Daoy (cell line): ENCODE measurements around the gene CRYBA2. TPM values are rescaled to one million over a fixed set of nuclear protein-coding genes. Genes with fewer than 3 reads are reported as not detected.
A peak's percentile ranks its signal among the peaks of the same experiment; 100 is the strongest.

Experiments used
- DNase-seq: peaks from one replicate; pipeline ENCODE4 v3.0.0-alpha.2; 2015; ENCODE audit warnings: low read depth
- total RNA-seq: library from RNA; depleted of rRNA; stranded (reverse); fragments of >200 nt; shearing (Covaris generic); gene quantifications from 2 replicates; pipeline ENCODE4 v1.2.3, GENCODE V29; 2014

The CRYBA2 gene
- total RNA-seq, 1 experiment from 2014 or later: 2.2 TPM

GRCh38 chr2:218999021-218999880, 6.0 kb upstream of the CRYBA2 start:
- DNase-seq: no peak

GRCh38 chr2:218998414-218999002, 5.3 kb upstream of the CRYBA2 start:
- DNase-seq: no peak

- DNase-seq: no peak
These were observed 4.5 kb upstream of the CRYBA2 start for GRCh38 chr2:218997731-218998130.

GRCh38 chr2:218996937-218997336, 3.7 kb upstream of the CRYBA2 start:
- no peak for DNase-seq

GRCh38 chr2:218995972-218996711, 2.9 kb upstream of the CRYBA2 start:
- DNase-seq: peak; percentile 87

- DNase-seq: no peak
These were observed 2.3 kb upstream of the CRYBA2 start for GRCh38 chr2:218995561-218995960.

- peak; percentile 50 for DNase-seq
These were observed 398 bp downstream of the CRYBA2 start for GRCh38 chr2:218992703-218993344.

GRCh38 chr2:218992196-218992595, 1.0 kb downstream of the CRYBA2 start:
- DNase-seq: no peak

- DNase-seq: no peak
These were observed 1.5 kb downstream of the CRYBA2 start for GRCh38 chr2:218991674-218992168.

- DNase-seq: no peak
These were observed 2.6 kb downstream of the CRYBA2 start for GRCh38 chr2:218990612-218991011.

- DNase-seq: no peak
These were observed 3.2 kb downstream of the CRYBA2 start for GRCh38 chr2:218990052-218990451.

GRCh38 chr2:218988650-218989049, 4.6 kb downstream of the CRYBA2 start:
- no peak for DNase-seq

- no peak for DNase-seq
These were observed 5.1 kb downstream of the CRYBA2 start for GRCh38 chr2:218988164-218988563.

- no peak for DNase-seq
These were observed 7.0 kb downstream of the CRYBA2 start for GRCh38 chr2:218986148-218986761.

- no peak for DNase-seq
These were observed 7.7 kb downstream of the CRYBA2 start for GRCh38 chr2:218985325-218986091.

GRCh38 chr2:218985021-218985324, 8.2 kb downstream of the CRYBA2 start, which contains the start of gene FEV:
Gene FEV (minus strand): TSS chr2:218985184. CDS start chr2:218985075, 109 bp downstream.
- DNase-seq: no peak

- peak; percentile 45 for DNase-seq
These were observed 8.8 kb downstream of the CRYBA2 start for GRCh38 chr2:218984239-218985020.

GRCh38 chr2:218983934-218984238, 9.3 kb downstream of the CRYBA2 start:
- DNase-seq: no peak

GRCh38 chr2:218983263-218983933, 9.8 kb downstream of the CRYBA2 start:
- DNase-seq: no peak
